WTC11 (cell line): Measurements from ENCODE around the gene TRIM38. TPM values are rescaled to one million over a fixed set of nuclear protein-coding genes. Genes with fewer than 3 reads are reported as not detected.

Source experiments
- HMGA2 ChIP-seq: fragments of 250-450 bp; sonication (Bioruptor Pico); IDR thresholded peaks from 2 replicates; pipeline ENCODE4 v1.4.0; 2021; ENCODE audit warnings: mild to moderate bottlenecking, moderate library complexity
- NR2C2 ChIP-seq: sonication (generic); formaldehyde crosslinking; IDR thresholded peaks from 2 replicates; pipeline ENCODE4 v1.8.0; 2022; ENCODE audit warnings: mild to moderate bottlenecking, missing genetic modification reagents
- TEAD4 ChIP-seq: sonication (generic); formaldehyde crosslinking; IDR thresholded peaks from 2 replicates; pipeline ENCODE4 v1.8.0; 2022; ENCODE audit warnings: mild to moderate bottlenecking, missing genetic modification reagents
- total RNA-seq: library from RNA; stranded (reverse); gene quantifications from 3 replicates; pipeline ENCODE4 v1.2.3, GENCODE V29; 2021
- TF ChIP-seq, protein P1 (sequence below): sonication (generic); formaldehyde crosslinking; IDR thresholded peaks from 2 replicates; pipeline ENCODE4 v1.8.0; 2022; ENCODE audit warnings: mild to moderate bottlenecking, missing genetic modification reagents

The TRIM38 gene
- total RNA-seq, 1 experiment from 2014 or later: 1.6 TPM

DNA sequence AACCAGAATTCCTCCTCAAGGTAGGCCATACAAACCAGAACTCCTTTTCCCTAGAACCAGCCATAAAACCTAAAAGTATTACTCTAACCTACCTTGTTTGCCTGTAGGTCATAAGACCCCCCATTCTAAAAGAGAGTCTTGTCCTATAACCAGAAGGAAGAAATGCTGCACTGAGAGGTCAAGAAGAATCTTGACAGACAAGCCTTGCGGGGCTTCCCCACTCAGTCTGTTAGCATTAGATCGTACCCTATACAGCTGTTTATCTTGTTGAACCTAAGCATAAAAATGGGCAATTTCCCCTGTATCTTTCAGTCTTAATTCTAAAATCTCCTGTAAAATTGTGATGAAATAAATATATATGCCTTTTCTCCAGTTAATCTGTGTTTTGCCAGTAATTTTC lies 72.3 kb downstream of the TRIM38 start (continued):
- TF ChIP-seq NR2C2 (CRISPR knock-in tag): no peak
- TF ChIP-seq, protein P1, sequence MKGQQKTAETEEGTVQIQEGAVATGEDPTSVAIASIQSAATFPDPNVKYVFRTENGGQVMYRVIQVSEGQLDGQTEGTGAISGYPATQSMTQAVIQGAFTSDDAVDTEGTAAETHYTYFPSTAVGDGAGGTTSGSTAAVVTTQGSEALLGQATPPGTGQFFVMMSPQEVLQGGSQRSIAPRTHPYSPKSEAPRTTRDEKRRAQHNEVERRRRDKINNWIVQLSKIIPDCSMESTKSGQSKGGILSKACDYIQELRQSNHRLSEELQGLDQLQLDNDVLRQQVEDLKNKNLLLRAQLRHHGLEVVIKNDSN (CRISPR knock-in tag): no peak
- TF ChIP-seq TEAD4: no peak
- no peak for TF ChIP-seq HMGA2

Other genes with a start within 250 kb of the TRIM38 start
- 0.05 to 0.07 TPM in 2 of 3 replicates, not detected in the other for gene SLC17A4, start 208.1 kb upstream of the TRIM38 start, total RNA-seq
- not detected in 3 replicates for gene SLC17A1, start 130.8 kb upstream of the TRIM38 start, total RNA-seq
- not detected in 3 replicates for gene SLC17A3, start 88.6 kb upstream of the TRIM38 start, total RNA-seq
- not detected in 3 replicates for gene SLC17A2, start 32.1 kb upstream of the TRIM38 start, total RNA-seq
- 1.9 to 2.4 TPM (median 2.0 TPM) in 3 replicates for gene HFE, start 124.6 kb downstream of the TRIM38 start, total RNA-seq